CD4-positive, alpha-beta T cell treated with Interleukin-4 for 1 hour (primary cell): ENCODE results near the gene CHEK1.
"Not testable (repeated sequence)": the region's sequence is repeated elsewhere in the genome, so short reads cannot be mapped to it uniquely, and the experiment has no call there.

Experiments
- DNase-seq, 2 donors: peaks; one replicate each; pipeline ENCODE4 v3.0.0-alpha.2; 2020 to 2022

Gene CHEK1

DNA sequence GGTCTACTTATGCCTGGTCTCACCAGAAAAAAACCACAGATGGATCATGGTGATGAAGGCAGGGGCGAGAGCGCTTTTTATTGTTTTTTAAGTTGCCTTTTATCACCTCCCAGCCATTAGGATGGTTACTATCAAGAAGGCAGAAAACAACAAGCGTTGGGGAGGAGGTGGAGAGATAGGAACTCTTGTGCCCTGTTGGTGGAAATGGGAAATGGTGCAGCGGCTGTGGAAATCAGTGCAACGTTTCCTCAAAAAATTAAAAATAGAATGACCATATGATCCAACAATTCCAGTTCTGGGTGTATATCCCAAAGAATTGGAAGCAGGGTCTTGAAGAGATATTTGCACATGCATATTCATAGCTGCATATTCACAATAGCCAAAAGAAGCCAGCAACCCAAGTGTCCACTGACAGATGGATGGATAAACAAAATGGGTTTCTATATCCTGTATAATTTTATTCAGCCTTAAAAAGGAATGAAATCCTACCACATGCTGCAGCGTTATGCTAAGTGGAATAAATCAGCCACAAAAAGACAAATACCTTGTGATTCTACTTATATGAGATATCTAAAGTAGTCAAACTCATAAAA, 76.2 kb downstream of the CHEK1 start:
- no peak for DNase-seq

DNA sequence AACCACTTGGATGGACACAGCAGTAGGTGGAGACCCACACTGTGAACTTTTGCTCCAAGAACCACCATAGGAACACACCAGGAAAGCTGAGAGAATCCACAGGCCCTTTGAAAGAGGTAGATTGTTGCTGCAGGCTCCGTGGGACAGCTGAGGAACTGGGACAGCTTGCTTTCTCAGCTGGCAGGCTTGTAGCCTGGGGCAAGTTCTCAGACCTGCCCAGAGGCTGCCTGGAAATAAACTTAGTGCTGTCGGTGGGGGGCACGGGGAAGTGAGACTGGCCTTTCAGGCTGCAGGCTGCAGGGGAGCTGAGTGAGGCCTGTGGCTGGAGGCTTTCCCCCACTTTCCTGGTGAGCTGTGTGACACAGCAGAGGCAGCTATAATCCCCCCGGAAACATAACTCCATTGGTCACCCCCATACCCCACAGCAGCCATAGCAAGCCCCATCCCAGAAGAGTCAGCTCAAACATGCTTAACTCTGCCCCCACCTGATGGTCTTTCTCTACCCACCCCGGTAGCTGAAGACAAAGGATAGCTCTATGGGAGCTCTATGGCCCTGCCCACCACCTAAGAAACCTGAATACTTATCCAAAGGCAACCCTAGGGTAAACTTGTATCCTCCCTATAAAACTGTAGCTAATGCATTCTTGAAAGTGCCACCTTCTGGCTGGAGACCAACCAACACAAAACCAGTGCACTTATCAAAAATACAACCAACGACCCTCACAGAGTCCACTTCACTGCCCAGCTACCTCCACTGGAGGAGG, 77.1 kb downstream of the CHEK1 start:
- DNase-seq, result no peak

DNA sequence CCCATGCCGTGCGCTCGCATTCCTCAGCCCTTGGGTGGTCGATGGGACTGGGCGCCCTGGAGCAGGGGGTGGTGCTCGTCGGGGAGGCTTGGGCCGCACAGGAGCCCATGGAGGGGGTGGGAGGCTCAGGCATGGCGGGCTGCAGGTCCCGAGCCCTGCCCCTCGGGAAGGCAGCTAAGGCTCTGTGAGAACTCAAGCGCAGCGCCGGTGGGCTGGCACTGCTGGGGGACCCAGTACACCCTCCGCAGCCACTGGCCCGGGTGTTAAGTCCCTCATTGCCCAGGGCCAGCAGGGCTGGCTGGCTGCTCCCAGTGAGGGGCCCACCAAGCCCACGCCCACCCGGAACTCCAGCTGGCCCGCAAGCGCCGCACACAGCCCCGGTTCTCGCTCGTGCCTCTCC, 79.7 kb downstream of the CHEK1 start:
- DNase-seq, result not testable (repeated sequence)

DNA sequence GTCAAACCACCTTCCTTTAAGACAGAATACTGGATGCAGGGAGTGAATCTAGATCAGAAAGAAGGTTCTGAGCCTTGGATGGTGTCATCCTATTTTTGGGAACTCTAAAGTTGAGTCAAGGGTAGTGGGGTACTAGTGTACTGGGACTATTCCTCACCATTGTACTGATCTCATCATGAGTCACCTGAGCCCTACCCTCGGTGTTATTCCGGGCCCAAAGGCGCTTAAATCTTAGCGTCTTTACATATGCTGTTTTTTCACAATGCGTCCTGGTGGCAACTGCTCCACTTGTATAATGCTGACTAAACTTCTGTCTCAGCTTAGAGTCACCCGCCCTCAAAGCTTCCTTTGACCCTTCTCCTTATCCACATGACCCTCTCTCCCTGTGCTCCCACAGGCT, 95.8 kb downstream of the CHEK1 start:
- no peak for DNase-seq

DNA sequence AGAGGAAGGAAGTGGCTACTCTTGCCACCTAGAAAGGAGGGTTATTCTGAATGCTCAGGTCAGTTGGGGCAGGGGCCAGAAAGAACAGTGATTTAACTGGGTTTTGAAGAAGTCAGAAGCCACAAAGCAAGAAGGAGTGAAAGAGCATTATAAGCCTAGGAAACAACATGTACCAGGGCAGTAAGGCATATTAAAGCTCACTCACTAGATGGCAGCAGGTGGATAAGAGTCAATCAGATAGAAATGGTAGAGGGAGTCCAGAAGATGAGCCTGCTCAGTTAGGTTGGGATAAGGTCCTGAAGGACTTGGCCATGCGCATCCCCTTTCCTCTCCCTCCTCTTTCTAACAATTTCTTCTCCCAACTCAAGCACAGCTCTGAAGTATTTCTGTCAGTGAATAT, 99.2 kb downstream of the CHEK1 start:
- DNase-seq, result no peak
